HFF-Myc (cell line): ENCODE measurements around the gene PYGO2.

Experiments used
- DNase-seq: peaks from one replicate; pipeline ENCODE4 v3.0.0-alpha.2; 2011; ENCODE audit warnings: low read depth; ENCODE audit errors: extremely low read depth
- H3K4me3 ChIP-seq: replicated peaks from 2 replicates; pipeline ENCODE4 v1.5.1; 2011; ENCODE audit warnings: low read depth, mild to moderate bottlenecking, control low read depth, low read length
- CTCF ChIP-seq: IDR thresholded peaks from 2 replicates; pipeline ENCODE4 v1.5.1; 2012; ENCODE audit warnings: mild to moderate bottlenecking, low read depth, low read length, control low read depth; ENCODE audit errors: missing control alignments

The PYGO2 gene

GRCh38 chr1:154968731-154969130 is 7.1 kb upstream of the PYGO2 start:
- TF ChIP-seq CTCF, result no peak
- H3K4me3 ChIP-seq, result peak overlapping the region; percentile 72
- no peak for DNase-seq

GRCh38 chr1:154967331-154967950 is 5.9 kb upstream of the PYGO2 start:
- no peak for DNase-seq
- TF ChIP-seq CTCF, result no peak
- H3K4me3 ChIP-seq, result no peak overlapping the region

GRCh38 chr1:154966111-154966510 is 4.5 kb upstream of the PYGO2 start:
- no peak overlapping the region for H3K4me3 ChIP-seq
- no peak for DNase-seq
- no peak for TF ChIP-seq CTCF

GRCh38 chr1:154964359-154964758 is 2.8 kb upstream of the PYGO2 start:
- H3K4me3 ChIP-seq, result no peak overlapping the region
- no peak for TF ChIP-seq CTCF
- DNase-seq, result no peak

- H3K4me3 ChIP-seq, result no peak overlapping the region
- DNase-seq, result no peak
- TF ChIP-seq CTCF, result no peak
Observed at GRCh38 chr1:154963643-154964042, 2.1 kb upstream of the PYGO2 start.

GRCh38 chr1:154962795-154963330 is 1.3 kb upstream of the PYGO2 start:
- H3K4me3 ChIP-seq, result peak overlapping the region; percentile 64
- no peak for DNase-seq
- TF ChIP-seq CTCF, result no peak

GRCh38 chr1:154962156-154962749 is 671 bp upstream of the PYGO2 start:
- DNase-seq, result no peak
- TF ChIP-seq CTCF, result no peak
- peak overlapping the region; percentile 64 for H3K4me3 ChIP-seq
